Fibroblast of lung (primary cell): ENCODE measurements around the gene SLIT3. TPM values are rescaled to one million over a fixed set of nuclear protein-coding genes. Genes with fewer than 3 reads are reported as not detected.
"Not testable (repeated sequence)": the region's sequence is repeated elsewhere in the genome, so short reads cannot be mapped to it uniquely, and the experiment has no call there.

Experiments used
- DNase-seq, 2 donors: peaks; one replicate each; pipeline versions ENCODE4 v3.0.0 to v3.0.0-alpha.2; 2010; ENCODE audit warnings: low read depth in 2 of 2
- H2AFZ ChIP-seq: 2 replicates; pipeline ENCODE4 v1.5.1; 2012; ENCODE audit warnings: low read length, control low read depth, inconsistent platforms
- H3K27ac ChIP-seq: 2 replicates; pipeline ENCODE4 v1.5.1; 2011; ENCODE audit warnings: low read length, control low read depth; ENCODE audit not compliant: insufficient read depth
- H3K27me3 ChIP-seq: 2 replicates; pipeline ENCODE4 v1.5.1; 2011; ENCODE audit warnings: mild to moderate bottlenecking, low read length; ENCODE audit not compliant: control insufficient read depth, insufficient read depth
- H3K36me3 ChIP-seq: 2 replicates; pipeline ENCODE4 v1.5.1; 2011; ENCODE audit warnings: low read length; ENCODE audit not compliant: control insufficient read depth, insufficient read depth
- H3K4me1 ChIP-seq: 2 replicates; pipeline ENCODE4 v1.5.1; 2011; ENCODE audit warnings: low read length; ENCODE audit not compliant: control insufficient read depth, insufficient read depth; ENCODE audit errors: extremely low read depth
- H3K4me2 ChIP-seq: 2 replicates; pipeline ENCODE4 v1.5.1; 2011; ENCODE audit warnings: low read length, control low read depth; ENCODE audit not compliant: insufficient read depth; ENCODE audit errors: extremely low read depth
- H3K4me3 ChIP-seq, 4 experiments: fragments of 200-600 bp in 1 of 4; sonication (generic) in 1 of 4; replicated peaks in 1 of 4; 2 replicates each; pipeline ENCODE4 v1.5.1; 2011 to 2016; ENCODE audit warnings: low read length in 4 of 4, low read depth in 3 of 4, mild to moderate bottlenecking in 3 of 4, control low read depth in 2 of 4, inconsistent platforms in 1 of 4, mixed read lengths in 1 of 4; ENCODE audit not compliant: insufficient read depth in 1 of 4; ENCODE audit errors: control extremely low read depth in 1 of 4
- H3K79me2 ChIP-seq: 2 replicates; pipeline ENCODE4 v1.5.1; 2012; ENCODE audit warnings: mild to moderate bottlenecking, low read length, inconsistent platforms; ENCODE audit not compliant: control insufficient read depth, insufficient read depth
- H3K9ac ChIP-seq: 2 replicates; pipeline ENCODE4 v1.5.1; 2011; ENCODE audit warnings: mild to moderate bottlenecking, low read length, control low read depth; ENCODE audit not compliant: insufficient read depth
- H3K9me3 ChIP-seq: 2 replicates; pipeline ENCODE4 v1.5.1; 2012; ENCODE audit warnings: low read depth, low read length; ENCODE audit not compliant: control insufficient read depth, insufficient read depth
- H4K20me1 ChIP-seq: 2 replicates; pipeline ENCODE4 v1.5.1; 2011; ENCODE audit warnings: low read length; ENCODE audit not compliant: control insufficient read depth, insufficient read depth; ENCODE audit errors: extremely low read depth
- EZH2 ChIP-seq: IDR thresholded peaks from 2 replicates; pipeline ENCODE4 v1.5.1; 2012; ENCODE audit warnings: low read length, control low read depth, mild to moderate bottlenecking; ENCODE audit errors: missing control alignments
- polyA plus RNA-seq, 2 donors: library from polyadenylated mRNA; depleted of rRNA in 1 of 2; stranded (reverse) in 1 of 2; unstranded in 1 of 2; fragments of >200 nt; gene quantifications; 2 replicates each; pipeline ENCODE4 v1.2.1, GENCODE V29; 2011 to 2012; ENCODE audit warnings: missing spikeins in 1 of 2
- total RNA-seq: library from RNA; depleted of rRNA; stranded (reverse); fragments of >200 nt; gene quantifications from 2 replicates; pipeline ENCODE4 v1.2.1, GENCODE V29; 2014
- TF ChIP-seq, protein P1 (sequence below), 2 donors: IDR thresholded peaks in 1 of 2; conservative IDR thresholded peaks in 1 of 2; 1 replicate in 1 of 2; 2 replicates in 1 of 2; pipeline ENCODE4 v1.5.1; 2011 to 2012; ENCODE audit warnings: low read length in 2 of 2, control low read depth in 1 of 2, inconsistent platforms in 1 of 2, low read depth in 1 of 2, mild to moderate bottlenecking in 1 of 2

SLIT3 gene
- total and polyA plus RNA-seq, 2 donors (not counting 1 experiment from before 2014, with no cell fraction given), result 1.6 to 4.6 TPM

DNA sequence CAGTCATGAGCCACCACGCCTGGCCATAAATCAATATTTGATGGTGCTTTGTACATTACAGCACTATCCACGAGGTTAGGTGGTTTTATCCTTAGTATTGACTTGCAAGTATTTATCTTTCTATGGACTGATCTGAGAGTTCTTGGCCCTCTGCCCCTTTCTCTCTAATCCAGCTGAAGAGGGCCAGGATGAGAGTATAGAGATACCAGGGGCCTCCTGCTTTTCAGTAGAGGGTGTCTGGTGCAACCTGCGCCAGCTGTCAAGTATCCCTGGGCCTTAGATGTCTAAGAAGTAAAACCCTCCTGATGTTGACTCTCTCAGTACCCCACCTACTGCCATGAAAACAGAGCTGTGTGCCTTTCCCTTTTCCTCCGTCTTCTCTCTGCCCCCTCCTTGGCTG lies 153.4 kb downstream of the SLIT3 start:
- no peak overlapping the region for H2AFZ ChIP-seq
- H3K9ac ChIP-seq, result no peak overlapping the region
- no peak overlapping the region for H3K27ac ChIP-seq
- H3K4me2 ChIP-seq, result no peak overlapping the region
- no peaks in the 10 kb centered on the region for H3K36me3 ChIP-seq
- H3K4me3 ChIP-seq, result no peak overlapping the region
- no peak for DNase-seq
- H3K79me2 ChIP-seq, result no peaks in the 10 kb centered on the region
- H3K4me1 ChIP-seq, result no peaks in the 10 kb centered on the region
- no peaks in the 10 kb centered on the region for H3K9me3 ChIP-seq
- no peak for TF ChIP-seq EZH2
- TF ChIP-seq, protein P1, sequence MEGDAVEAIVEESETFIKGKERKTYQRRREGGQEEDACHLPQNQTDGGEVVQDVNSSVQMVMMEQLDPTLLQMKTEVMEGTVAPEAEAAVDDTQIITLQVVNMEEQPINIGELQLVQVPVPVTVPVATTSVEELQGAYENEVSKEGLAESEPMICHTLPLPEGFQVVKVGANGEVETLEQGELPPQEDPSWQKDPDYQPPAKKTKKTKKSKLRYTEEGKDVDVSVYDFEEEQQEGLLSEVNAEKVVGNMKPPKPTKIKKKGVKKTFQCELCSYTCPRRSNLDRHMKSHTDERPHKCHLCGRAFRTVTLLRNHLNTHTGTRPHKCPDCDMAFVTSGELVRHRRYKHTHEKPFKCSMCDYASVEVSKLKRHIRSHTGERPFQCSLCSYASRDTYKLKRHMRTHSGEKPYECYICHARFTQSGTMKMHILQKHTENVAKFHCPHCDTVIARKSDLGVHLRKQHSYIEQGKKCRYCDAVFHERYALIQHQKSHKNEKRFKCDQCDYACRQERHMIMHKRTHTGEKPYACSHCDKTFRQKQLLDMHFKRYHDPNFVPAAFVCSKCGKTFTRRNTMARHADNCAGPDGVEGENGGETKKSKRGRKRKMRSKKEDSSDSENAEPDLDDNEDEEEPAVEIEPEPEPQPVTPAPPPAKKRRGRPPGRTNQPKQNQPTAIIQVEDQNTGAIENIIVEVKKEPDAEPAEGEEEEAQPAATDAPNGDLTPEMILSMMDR (conservative IDR thresholded peaks at IDR 0.05 in 1 of 2, IDR thresholded peaks at IDR 0.05 in 1 of 2; ENCODE audit: low read depth in 1 of 2, low read length in 2 of 2), result no peak
- H4K20me1 ChIP-seq, result no peaks in the 10 kb centered on the region
- no peaks in the 10 kb centered on the region for H3K27me3 ChIP-seq

DNA sequence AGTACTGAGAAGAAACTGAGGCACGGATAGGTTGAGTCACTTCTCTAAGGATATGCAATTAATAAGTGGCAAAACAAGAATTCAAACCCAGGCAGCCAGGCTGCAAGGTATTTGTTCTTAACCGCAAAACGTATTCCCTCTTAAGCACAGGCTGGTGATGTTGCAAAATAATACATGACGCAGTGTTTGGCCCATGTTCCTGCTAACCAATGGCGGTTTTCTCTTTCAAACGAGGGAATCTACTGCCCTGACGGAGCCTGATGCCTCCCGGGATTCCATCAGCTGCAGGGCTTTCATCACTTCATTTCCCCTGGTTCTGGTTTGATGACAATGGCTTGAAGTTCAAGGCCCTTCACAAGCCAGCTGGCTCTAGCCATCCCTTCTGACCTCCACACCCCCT lies 154.8 kb downstream of the SLIT3 start:
- Histone ChIP-seq H3K27ac (no peak overlapping the region), H3K36me3 (no peaks in the 10 kb centered on the region), H3K4me1 (no peaks in the 10 kb centered on the region), H3K79me2 (no peaks in the 10 kb centered on the region), H3K27me3 (no peaks in the 10 kb centered on the region), H3K9ac (no peak overlapping the region), H2AFZ (no peak overlapping the region), H4K20me1 (no peaks in the 10 kb centered on the region), H3K4me2 (no peak overlapping the region), H3K9me3 (no peaks in the 10 kb centered on the region), H3K4me3 (no peak overlapping the region)
- TF ChIP-seq EZH2, result no peak
- TF ChIP-seq, protein P1 (conservative IDR thresholded peaks at IDR 0.05 in 1 of 2, IDR thresholded peaks at IDR 0.05 in 1 of 2; ENCODE audit: low read depth in 1 of 2, low read length in 2 of 2), result no peak
- no peak for DNase-seq

DNA sequence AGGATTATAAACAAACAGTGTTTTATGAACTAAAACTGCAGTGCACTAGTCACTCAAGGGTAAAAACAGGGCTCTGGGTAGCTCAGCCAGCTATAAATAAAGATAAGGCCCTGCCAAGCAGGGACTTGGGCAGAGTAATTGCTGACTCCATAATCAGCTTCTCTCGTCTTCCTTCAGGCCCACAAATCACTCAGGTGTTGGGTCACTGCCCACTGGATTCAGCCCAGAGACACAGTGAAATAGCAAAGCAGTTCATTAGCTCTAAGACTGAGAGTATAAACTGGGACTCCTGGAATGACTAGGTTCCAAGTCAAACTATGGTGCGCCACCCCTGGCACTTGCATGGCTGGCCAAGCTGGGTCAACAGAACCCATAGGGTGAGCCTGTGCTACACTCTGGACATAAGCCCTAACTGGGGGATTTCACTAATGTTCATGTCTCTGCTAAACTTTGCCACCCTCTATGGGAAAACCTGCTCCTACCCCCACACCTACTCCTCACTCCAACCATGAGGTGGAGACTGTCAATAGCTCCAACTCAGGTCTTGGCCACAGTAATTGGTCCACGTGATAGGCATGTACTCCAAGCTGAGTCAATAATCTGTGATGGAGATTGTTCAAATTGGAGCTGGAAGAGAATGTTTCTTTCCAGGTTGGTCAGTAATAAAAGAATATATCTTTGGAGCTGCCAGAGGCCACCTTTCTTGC lies 158.5 kb downstream of the SLIT3 start:
- DNase-seq, result peak in 1 of 2 donors; percentile 72
- no peak overlapping the region for H3K27ac ChIP-seq
- no peak overlapping the region for H3K9ac ChIP-seq
- no peaks in the 10 kb centered on the region for H3K27me3 ChIP-seq
- H2AFZ ChIP-seq, result no peak overlapping the region
- H3K4me3 ChIP-seq, result no peak overlapping the region
- H3K79me2 ChIP-seq, result no peaks in the 10 kb centered on the region
- H3K4me2 ChIP-seq, result no peak overlapping the region
- TF ChIP-seq, protein P1 (conservative IDR thresholded peaks at IDR 0.05 in 1 of 2, IDR thresholded peaks at IDR 0.05 in 1 of 2; ENCODE audit: low read depth in 1 of 2, low read length in 2 of 2), result no peak
- no peak for TF ChIP-seq EZH2
- no peaks in the 10 kb centered on the region for H3K36me3 ChIP-seq
- H4K20me1 ChIP-seq, result no peaks in the 10 kb centered on the region
- H3K4me1 ChIP-seq, result no peaks in the 10 kb centered on the region
- no peaks in the 10 kb centered on the region for H3K9me3 ChIP-seq

DNA sequence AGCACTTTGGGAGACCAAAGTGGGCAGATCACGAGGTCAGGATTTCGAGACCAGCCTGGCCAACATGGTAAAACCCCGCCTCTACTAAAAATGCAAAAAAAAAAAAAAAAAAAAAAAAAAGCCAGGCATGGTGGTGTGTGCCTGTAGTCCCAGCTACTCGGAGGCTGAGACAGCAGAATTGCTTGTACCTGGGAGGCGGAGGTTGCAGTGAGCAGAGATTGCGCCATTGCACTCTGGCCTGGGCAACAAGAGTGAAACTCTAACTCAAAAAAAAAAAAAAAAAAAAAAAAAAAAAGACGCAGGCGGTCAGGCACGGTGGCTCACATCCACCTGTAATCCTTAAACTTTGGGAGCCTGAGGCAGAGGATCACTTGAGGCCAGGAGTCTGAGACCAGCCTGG lies 160.7 kb downstream of the SLIT3 start:
- not testable (repeated sequence) for H3K4me2 ChIP-seq, H3K27ac ChIP-seq, H3K4me3 ChIP-seq, H3K9me3 ChIP-seq, H4K20me1 ChIP-seq, H3K27me3 ChIP-seq, H3K9ac ChIP-seq, H3K36me3 ChIP-seq, H2AFZ ChIP-seq, H3K4me1 ChIP-seq, DNase-seq, H3K79me2 ChIP-seq
